ENCODE measurements around the gene SOX6.

DNA sequence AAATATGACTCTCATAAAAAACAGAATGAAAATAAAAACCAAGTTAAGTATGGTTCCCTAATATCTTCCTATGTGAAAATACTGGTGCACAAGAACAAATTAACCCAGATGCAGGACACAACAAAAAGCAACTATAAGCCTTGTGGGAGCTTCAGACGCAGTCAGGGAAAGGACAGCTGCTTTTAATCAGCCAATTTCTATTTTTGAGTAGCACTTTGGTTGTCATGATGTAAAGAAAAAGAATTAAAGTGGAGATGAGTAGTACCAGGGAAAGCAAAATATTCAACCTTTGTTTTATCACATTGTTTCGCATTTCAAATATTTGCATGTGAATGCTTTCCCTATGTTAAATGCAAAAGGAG, 339.9 kb downstream of the SOX6 start:
- TF ChIP-seq CTCF (conservative IDR thresholded peaks at IDR 0.05) (no peak), EZH2 (IDR thresholded peaks at IDR 0.05; ENCODE audit: low read depth) (no peak)
